Mucosa of rectum (tissue), 2 donors: ENCODE data around the gene NAGLU.

Experiments
- H3K27ac ChIP-seq, 2 donors: one replicate each; pipeline ENCODE4 v1.7.0; 2013; ENCODE audit warnings: inconsistent platforms in 2 of 2, low read depth in 2 of 2, low read length in 2 of 2
- H3K27me3 ChIP-seq, 2 donors: one replicate each; pipeline ENCODE4 v1.7.0; 2013; ENCODE audit warnings: low read length in 2 of 2; ENCODE audit not compliant: control insufficient read depth in 2 of 2, insufficient read depth in 2 of 2
- H3K36me3 ChIP-seq, 2 donors: one replicate each; pipeline ENCODE4 v1.7.0; 2013; ENCODE audit warnings: low read length in 2 of 2; ENCODE audit not compliant: control insufficient read depth in 2 of 2, insufficient read depth in 2 of 2
- H3K4me1 ChIP-seq, 2 donors: one replicate each; pipeline ENCODE4 v1.7.0; 2013; ENCODE audit warnings: low read length in 2 of 2, mild to moderate bottlenecking in 1 of 2; ENCODE audit not compliant: control insufficient read depth in 2 of 2, insufficient read depth in 2 of 2
- H3K4me3 ChIP-seq, 2 donors: one replicate each; pipeline ENCODE4 v1.7.0; 2013; ENCODE audit warnings: low read length in 2 of 2
- H3K9ac ChIP-seq, 2 donors: one replicate each; pipeline ENCODE4 v1.7.0; 2013; ENCODE audit warnings: low read length in 2 of 2, low read depth in 1 of 2, mild to moderate bottlenecking in 1 of 2
- H3K9me3 ChIP-seq, 2 donors: one replicate each; pipeline ENCODE4 v1.7.0; 2013; ENCODE audit warnings: low read length in 2 of 2; ENCODE audit not compliant: control insufficient read depth in 2 of 2
- donor health status: healthy.
- donor health status: Normal muscosa, but diverticular disease.

The NAGLU gene

DNA sequence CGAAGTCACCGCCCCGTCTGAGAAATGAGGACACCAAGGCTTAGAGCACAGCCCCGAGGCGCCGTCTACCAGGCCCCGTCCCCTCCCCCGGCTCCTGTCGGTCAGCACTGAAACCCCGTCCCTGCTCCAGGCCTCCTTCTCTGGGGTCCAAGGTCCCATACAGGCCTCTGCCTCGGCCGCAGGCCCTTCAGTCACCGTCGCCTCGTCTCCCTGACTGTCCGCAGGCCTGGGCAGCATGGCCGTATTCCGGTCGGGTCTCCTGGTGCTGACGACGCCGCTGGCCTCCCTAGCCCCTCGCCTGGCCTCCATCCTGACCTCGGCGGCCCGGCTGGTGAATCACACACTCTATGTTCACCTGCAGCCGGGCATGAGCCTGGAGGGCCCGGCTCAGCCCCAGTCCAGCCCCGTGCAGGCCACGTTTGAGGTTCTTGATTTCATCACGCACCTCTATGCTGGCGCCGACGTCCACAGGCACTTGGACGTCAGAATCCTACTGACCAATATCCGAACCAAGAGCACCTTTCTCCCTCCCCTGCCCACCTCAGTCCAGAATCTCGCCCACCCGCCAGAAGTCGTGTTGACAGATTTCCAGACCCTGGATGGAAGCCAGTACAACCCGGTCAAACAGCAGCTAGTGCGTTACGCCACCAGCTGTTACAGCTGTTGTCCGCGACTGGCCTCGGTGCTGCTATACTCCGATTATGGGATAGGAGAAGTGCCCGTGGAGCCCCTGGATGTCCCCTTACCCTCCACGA, 26.5 kb downstream of the NAGLU start:
- Histone ChIP-seq H3K27ac (peak overlapping the region; percentile 79 to 80), H3K36me3 (peaks cover 22 to 27% of the 10 kb centered on the region in 2 donors), H3K9ac (peak overlapping the region; percentile 72 to 92), H3K27me3 (no peaks in the 10 kb centered on the region), H3K4me3 (peak overlapping the region; percentile 69 to 97), H3K9me3 (no peaks in the 10 kb centered on the region), H3K4me1 (peaks cover 31 to 43% of the 10 kb centered on the region in 2 donors)

DNA sequence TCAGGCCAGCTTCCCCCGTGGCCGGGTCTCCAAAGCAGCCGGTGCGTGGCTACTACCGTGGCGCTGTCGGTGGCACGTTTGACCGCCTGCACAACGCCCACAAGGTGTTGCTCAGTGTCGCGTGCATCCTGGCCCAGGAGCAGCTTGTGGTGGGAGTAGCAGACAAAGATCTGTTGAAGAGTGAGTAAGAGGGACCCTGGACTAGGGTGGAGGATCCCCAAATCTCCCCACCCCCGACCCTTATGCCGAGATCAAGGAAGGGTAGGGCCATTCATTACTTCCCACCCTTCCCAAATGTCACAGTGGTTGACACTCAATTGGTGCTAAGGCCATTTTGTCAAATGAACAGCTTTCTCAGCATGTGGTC, 27.1 kb downstream of the NAGLU start:
- Histone ChIP-seq H3K27me3 (no peaks in the 10 kb centered on the region), H3K27ac (peak overlapping the region in 1 of 2 donors; percentile 79)

GRCh38 chr17:42563543-42563942, 27.5 kb downstream of the NAGLU start:
- H3K4me1 ChIP-seq: peaks cover 38 to 50% of the 10 kb centered on the region in 2 donors
- H3K27ac ChIP-seq: no peak overlapping the region
- peaks cover 24 to 30% of the 10 kb centered on the region in 2 donors for H3K36me3 ChIP-seq
- no peaks in the 10 kb centered on the region for H3K27me3 ChIP-seq
- H3K9ac ChIP-seq: peak overlapping the region in 1 of 2 donors; percentile 72
- peak overlapping the region; percentile 69 to 97 for H3K4me3 ChIP-seq
- H3K9me3 ChIP-seq: no peaks in the 10 kb centered on the region

More for the DNA sequence above, 27.1 kb downstream of the NAGLU start:
- Histone ChIP-seq H3K4me3 (peak overlapping the region; percentile 69 to 97), H3K9ac (peak overlapping the region; percentile 72 to 92), H3K9me3 (no peaks in the 10 kb centered on the region), H3K4me1 (peaks cover 35 to 46% of the 10 kb centered on the region in 2 donors), H3K36me3 (peaks cover 22 to 27% of the 10 kb centered on the region in 2 donors)

DNA sequence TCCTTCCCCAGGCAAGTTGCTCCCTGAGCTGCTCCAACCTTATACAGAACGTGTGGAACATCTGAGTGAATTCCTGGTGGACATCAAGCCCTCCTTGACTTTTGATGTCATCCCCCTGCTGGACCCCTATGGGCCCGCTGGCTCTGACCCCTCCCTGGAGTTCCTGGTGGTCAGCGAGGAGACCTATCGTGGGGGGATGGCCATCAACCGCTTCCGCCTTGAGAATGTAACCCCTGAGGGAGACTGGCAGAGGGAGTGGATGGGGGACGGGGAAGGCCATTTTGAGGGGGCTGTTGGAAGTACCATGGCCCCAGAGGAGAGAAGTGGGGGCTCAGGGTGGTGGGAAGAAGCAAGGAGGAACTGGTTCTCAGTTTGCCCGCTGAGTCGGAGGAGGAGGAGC, 27.9 kb downstream of the NAGLU start:
- Histone ChIP-seq H3K27me3 (no peaks in the 10 kb centered on the region), H3K9me3 (no peaks in the 10 kb centered on the region), H3K4me3 (peak overlapping the region; percentile 69 to 97), H3K4me1 (peaks cover 38 to 51% of the 10 kb centered on the region in 2 donors), H3K36me3 (peaks cover 28 to 34% of the 10 kb centered on the region in 2 donors), H3K9ac (peak overlapping the region in 1 of 2 donors; percentile 72), H3K27ac (no peak overlapping the region)

- no peak overlapping the region for H3K4me3 ChIP-seq
- H3K9ac ChIP-seq: no peak overlapping the region
- H3K27ac ChIP-seq: no peak overlapping the region
- peaks cover 34 to 44% of the 10 kb centered on the region in 2 donors for H3K4me1 ChIP-seq
- no peaks in the 10 kb centered on the region for H3K9me3 ChIP-seq
- no peaks in the 10 kb centered on the region for H3K27me3 ChIP-seq
- peaks cover 38 to 44% of the 10 kb centered on the region in 2 donors for H3K36me3 ChIP-seq
Observed at GRCh38 chr17:42564815-42565522, 28.9 kb downstream of the NAGLU start.

DNA sequence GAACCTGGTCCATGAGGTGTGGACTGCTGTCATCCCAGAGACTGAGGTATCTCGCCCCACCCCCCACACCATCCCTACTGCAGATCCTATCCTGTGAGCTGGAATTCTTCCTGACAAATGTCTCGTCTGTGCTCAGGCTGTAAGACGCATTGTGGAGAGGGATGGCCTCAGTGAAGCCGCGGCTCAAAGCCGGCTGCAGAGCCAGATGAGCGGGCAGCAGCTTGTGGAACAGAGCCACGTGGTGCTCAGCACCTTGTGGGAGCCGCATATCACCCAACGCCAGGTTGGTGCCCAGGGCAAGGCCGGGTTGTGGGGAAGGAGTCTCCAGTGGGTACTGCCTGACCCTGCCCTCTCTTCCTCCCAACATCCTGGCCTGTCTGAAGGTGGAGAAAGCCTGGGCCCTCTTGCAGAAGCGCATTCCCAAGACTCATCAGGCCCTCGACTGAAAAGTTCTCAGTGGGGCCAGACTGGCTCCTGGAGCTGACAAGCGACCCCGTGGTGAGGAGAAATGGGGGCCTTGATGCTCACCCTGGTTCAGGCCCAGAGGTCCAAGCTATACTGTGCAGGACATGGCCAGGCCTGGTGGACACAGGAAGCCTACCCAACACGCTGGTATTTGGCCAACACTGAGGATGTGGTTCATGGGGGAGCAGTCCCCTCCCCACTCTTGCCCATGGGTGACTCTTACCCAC, 29.6 kb downstream of the NAGLU start:
- peaks cover 34 to 44% of the 10 kb centered on the region in 2 donors for H3K4me1 ChIP-seq
- H3K27ac ChIP-seq: peak overlapping the region in 1 of 2 donors; percentile 97
- no peaks in the 10 kb centered on the region for H3K27me3 ChIP-seq
- peaks cover 44 to 48% of the 10 kb centered on the region in 2 donors for H3K36me3 ChIP-seq
- no peak overlapping the region for H3K4me3 ChIP-seq
- no peaks in the 10 kb centered on the region for H3K9me3 ChIP-seq
- H3K9ac ChIP-seq: no peak overlapping the region

- Histone ChIP-seq H3K36me3 (peaks cover 49 to 50% of the 10 kb centered on the region in 2 donors), H3K27me3 (no peaks in the 10 kb centered on the region), H3K4me1 (peaks cover 32 to 41% of the 10 kb centered on the region in 2 donors), H3K4me3 (peak overlapping the region; percentile 86 to 87), H3K9ac (peak overlapping the region; percentile 65 to 91), H3K9me3 (no peaks in the 10 kb centered on the region), H3K27ac (peak overlapping the region; percentile 97)
Observed at GRCh38 chr17:42566215-42566882, 30.3 kb downstream of the NAGLU start.

GRCh38 chr17:42566883-42567573, 31.0 kb downstream of the NAGLU start, which contains the start of gene MLX:
TSS of gene MLX (plus strand) at chr17:42567100. CDS start at chr17:42567125, 25 bp downstream.
- Histone ChIP-seq H3K27me3 (no peaks in the 10 kb centered on the region), H3K4me1 (peaks cover 28 to 36% of the 10 kb centered on the region in 2 donors), H3K4me3 (peak within 1 kb of the TSS; percentile 86 to 87), H3K27ac (peak within 1 kb of the TSS; percentile 97), H3K9ac (peak within 1 kb of the TSS; percentile 79 to 91), H3K36me3 (peaks cover 56 to 57% of the 10 kb centered on the region in 2 donors), H3K9me3 (no peaks in the 10 kb centered on the region)
